VCaP (cell line): ENCODE data around the gene SCN10A.

ENCODE experiments used
- H3K27ac ChIP-seq: fragments of 450-650 bp; 2 replicates; pipeline ENCODE4 v1.5.1; 2017
- TF ChIP-seq, protein P1 (sequence below): fragments of 450-650 bp; conservative IDR thresholded peaks from 2 replicates; pipeline ENCODE4 v1.5.1; 2017; ENCODE audit warnings: mild to moderate bottlenecking, moderate library complexity

Gene SCN10A

DNA sequence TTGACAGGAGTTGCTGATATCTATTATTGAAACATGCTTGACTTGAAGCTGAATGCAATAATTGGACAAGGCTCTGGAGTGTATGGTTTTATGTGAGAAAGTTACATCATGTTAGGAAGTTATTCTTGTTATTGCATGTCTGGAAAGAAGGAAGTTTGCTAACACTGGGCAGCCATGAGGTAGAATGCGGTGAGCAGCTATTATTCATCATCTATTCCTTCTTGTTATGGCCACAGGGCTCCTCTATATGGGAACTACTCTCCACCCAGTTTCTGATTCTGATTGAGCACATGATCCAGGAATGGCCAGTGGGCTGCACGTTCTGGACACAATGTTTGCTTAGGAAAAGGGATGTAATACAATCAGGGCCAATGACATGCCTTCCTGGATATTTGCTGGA, 128.7 kb downstream of the SCN10A start:
- TF ChIP-seq, protein P1, sequence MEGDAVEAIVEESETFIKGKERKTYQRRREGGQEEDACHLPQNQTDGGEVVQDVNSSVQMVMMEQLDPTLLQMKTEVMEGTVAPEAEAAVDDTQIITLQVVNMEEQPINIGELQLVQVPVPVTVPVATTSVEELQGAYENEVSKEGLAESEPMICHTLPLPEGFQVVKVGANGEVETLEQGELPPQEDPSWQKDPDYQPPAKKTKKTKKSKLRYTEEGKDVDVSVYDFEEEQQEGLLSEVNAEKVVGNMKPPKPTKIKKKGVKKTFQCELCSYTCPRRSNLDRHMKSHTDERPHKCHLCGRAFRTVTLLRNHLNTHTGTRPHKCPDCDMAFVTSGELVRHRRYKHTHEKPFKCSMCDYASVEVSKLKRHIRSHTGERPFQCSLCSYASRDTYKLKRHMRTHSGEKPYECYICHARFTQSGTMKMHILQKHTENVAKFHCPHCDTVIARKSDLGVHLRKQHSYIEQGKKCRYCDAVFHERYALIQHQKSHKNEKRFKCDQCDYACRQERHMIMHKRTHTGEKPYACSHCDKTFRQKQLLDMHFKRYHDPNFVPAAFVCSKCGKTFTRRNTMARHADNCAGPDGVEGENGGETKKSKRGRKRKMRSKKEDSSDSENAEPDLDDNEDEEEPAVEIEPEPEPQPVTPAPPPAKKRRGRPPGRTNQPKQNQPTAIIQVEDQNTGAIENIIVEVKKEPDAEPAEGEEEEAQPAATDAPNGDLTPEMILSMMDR = no peak
- no peak overlapping the region for H3K27ac ChIP-seq

DNA sequence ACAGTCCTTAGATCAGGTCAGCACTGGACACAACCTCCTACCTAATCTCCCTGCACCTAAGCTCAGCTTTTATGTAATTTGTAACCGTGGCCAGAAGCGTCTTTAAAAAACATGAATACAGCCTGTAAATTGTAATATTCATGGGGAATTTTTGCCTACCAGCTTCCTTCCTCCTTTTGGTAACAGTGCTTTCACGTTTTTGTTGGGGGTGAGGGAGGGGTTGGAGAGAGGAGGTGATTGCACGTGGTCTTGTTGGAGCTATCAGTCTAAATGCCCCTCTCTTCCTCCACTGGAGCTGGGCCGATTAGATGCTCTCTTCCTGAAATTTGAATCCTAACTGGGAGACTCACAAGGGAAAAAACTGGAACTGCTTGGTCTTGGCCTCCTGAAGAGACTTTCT, 131.5 kb downstream of the SCN10A start:
- TF ChIP-seq, protein P1 = no peak
- no peak overlapping the region for H3K27ac ChIP-seq

DNA sequence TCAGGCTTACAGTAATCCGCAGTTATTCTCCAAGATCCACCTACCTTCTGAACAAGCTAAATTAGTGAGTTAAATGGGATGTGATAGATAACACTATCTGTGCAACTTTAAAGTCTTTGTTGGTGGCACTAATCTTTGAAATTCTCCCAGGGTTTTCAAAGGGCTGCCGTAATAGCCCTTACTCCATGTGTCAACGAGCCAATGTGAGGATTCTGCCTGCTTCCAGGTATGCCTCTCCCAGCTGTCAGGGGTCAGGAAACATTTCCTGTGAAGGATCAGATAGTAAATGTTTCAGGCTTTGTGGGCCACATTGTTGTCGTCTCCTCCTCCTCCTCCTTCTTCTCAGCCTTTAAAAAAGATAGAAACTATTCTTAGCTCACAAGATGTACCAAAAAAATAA, 146.3 kb downstream of the SCN10A start:
- TF ChIP-seq, protein P1 = no peak
- H3K27ac ChIP-seq = peak overlapping the region; percentile 8; the same call in 1 of the 2 replicates

DNA sequence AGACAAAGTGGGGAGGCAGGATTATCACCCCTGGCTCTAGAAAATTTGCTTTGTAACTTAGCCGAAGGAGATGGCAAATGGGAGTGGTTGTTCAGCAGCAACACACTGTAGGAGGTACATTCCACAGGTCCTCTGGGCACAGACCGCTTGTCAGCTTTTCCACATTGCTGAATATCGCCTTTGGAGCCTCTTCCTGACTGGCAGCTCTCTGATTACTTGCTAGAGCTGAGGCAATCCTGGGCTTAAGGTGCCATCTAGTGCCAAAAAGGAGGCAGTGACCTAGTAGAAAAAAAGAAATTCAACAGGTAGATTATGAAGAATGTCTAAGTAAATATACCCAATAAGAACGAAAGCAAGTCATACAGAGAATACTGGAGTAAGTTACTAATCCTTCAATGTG, 153.5 kb downstream of the SCN10A start:
- H3K27ac ChIP-seq = no peak overlapping the region
- TF ChIP-seq, protein P1 = peak; percentile 77

DNA sequence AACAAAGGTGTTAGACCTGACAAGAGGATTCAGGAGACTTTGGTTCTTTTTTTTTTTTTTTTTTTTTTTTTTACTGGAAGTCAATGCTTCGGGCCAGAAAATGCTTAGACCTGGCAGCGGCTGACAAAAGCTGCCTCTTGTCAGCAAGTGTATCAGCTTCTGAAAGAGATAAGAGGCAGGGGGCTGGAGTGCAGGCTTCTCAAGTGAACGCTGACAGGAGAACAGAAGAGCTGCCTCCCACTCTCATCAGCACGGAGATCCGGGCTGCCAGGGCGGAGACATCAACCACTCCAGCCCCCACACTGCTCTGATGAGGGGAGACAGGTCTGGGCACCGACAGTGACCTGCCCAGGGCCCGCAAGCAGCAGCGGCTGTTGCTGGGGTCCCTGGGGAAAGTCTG, 157.2 kb downstream of the SCN10A start:
- TF ChIP-seq, protein P1 = no peak

DNA sequence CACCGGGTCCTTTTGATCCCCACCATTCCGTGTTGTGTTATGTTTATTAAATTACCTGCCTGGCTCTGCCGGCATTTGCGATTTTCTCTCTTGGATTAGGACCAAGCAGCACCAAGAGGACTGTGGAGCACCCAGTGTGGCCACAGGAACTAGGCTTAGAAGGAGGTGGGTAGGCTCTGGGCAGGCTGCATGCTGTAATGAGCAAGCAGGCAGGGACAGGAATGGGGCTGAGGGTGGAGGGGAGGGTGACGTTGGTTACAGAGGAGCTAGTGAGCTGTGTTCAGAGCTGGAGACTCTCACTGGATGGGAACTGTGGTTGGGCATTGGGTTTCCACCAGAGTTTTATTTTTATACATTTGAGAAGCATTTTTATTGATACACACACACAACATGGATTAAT, 158.6 kb downstream of the SCN10A start:
- TF ChIP-seq, protein P1 = no peak
- no peak overlapping the region for H3K27ac ChIP-seq

More for the DNA sequence above, 157.2 kb downstream of the SCN10A start:
- H3K27ac ChIP-seq = no peak overlapping the region

DNA sequence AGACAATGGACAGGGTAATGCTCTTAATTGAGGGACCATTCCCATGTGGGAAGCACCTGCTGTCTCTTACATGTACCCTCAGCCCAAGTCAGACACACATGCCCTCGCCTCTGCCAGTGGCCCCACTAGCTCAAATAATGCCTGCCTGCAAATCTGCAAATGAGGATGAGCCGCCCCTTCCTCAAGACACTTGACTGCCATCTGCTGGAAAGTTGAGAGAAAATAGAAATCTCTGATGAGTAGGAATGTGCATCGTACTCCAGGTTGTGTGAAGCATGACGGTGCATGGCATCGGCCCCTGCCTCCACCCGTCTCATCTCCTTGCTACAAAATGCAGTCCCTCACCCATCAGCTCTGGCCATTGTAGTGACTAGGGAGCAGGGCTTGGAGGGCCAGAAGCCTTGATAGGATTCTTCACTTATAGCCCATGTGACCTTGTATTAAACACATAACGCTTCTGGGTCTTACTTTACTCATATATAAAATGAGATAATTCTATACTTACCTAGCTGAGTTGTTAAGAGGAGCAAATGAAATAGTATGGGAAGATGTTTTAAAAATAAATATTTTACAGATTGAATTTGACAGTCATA, 160.2 kb downstream of the SCN10A start:
- TF ChIP-seq, protein P1 = peak; percentile 86
- H3K27ac ChIP-seq = no peak overlapping the region
